HUES6 (cell line): Measurements from ENCODE around the gene KRTAP10-2.

Experiments
- H3K27ac ChIP-seq: 2 replicates; pipeline ENCODE4 v1.7.0; 2013; ENCODE audit warnings: low read depth, mild to moderate bottlenecking, low read length, inconsistent platforms
- H3K27me3 ChIP-seq: 2 replicates; pipeline ENCODE4 v1.6.1; 2013; ENCODE audit warnings: low read length; ENCODE audit not compliant: control insufficient read depth, insufficient read depth
- H3K36me3 ChIP-seq: 2 replicates; pipeline ENCODE4 v1.6.1; 2013; ENCODE audit warnings: low read length; ENCODE audit not compliant: control insufficient read depth, insufficient read depth
- H3K4me1 ChIP-seq: 2 replicates; pipeline ENCODE4 v1.6.1; 2013; ENCODE audit warnings: low read length; ENCODE audit not compliant: control insufficient read depth, insufficient read depth
- H3K4me3 ChIP-seq: 2 replicates; pipeline ENCODE4 v1.5.1; 2013; ENCODE audit warnings: low read depth, low read length
- H3K9ac ChIP-seq: one replicate; pipeline ENCODE4 v1.6.1; 2013; ENCODE audit warnings: mild to moderate bottlenecking, low read length
- H3K9me3 ChIP-seq: 2 replicates; pipeline ENCODE4 v1.6.1; 2013; ENCODE audit warnings: low read depth, low read length; ENCODE audit not compliant: control insufficient read depth, insufficient read depth

The KRTAP10-2 gene

DNA sequence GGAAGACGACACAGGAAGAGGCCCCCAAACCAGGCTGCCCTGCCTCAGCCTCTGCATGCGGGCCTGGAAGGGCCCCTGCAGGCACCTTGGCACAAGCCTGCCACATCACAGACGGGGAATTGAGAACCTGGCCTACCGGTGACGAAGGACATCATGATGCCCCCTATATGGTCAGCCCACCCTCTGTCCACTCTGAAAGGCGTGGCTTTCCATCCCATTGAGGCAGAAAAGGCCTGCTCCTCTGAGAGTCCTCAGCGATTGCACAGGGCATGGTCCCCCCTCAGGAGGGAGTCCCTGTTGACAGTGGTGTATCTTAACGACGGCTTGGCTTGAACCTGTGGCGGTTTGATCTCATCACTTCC lies 22.7 kb downstream of the KRTAP10-2 start:
- Histone ChIP-seq H3K9me3 (peaks cover 11% of the 10 kb centered on the region), H3K4me3 (no peak overlapping the region), H3K36me3 (no peaks in the 10 kb centered on the region), H3K27me3 (no peaks in the 10 kb centered on the region), H3K27ac (no peak overlapping the region), H3K4me1 (no peaks in the 10 kb centered on the region), H3K9ac (no peak overlapping the region)

DNA sequence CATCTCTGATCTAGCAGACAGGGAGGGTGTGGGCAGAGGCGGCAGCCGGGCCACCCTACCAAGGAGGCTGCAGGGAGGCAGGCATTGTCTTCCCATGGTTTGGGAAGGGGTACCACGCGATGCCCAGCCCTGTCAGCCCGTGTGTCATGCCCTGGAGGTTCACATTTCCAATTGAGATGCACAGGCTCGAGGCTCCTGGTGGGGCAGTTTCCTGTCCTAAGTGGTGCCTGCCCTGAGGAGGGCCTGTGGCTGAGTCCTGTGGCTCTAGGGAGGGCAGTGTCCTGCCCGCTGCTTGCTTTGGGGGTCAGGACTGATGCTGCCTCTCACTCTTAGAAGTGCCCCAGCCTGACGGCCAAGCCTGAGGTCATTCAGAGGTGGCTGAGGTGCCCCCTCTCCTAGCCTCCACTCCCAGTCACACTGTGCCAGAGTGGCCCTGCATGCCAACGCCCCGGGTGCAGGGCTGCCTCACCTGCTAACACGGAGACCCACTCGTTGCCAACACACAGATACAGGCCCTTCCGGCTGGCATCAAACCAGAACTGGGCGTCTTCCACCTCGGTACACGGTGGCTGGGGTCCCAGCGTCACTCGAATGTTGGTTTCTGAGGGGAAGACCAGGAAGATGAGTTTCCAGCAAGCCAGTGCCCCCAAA lies 23.2 kb downstream of the KRTAP10-2 start:
- H3K4me3 ChIP-seq = no peak overlapping the region
- peaks cover 16% of the 10 kb centered on the region for H3K9me3 ChIP-seq
- H3K36me3 ChIP-seq = no peaks in the 10 kb centered on the region
- H3K9ac ChIP-seq = no peak overlapping the region
- no peaks in the 10 kb centered on the region for H3K4me1 ChIP-seq
- H3K27ac ChIP-seq = no peak overlapping the region
- H3K27me3 ChIP-seq = no peaks in the 10 kb centered on the region

DNA sequence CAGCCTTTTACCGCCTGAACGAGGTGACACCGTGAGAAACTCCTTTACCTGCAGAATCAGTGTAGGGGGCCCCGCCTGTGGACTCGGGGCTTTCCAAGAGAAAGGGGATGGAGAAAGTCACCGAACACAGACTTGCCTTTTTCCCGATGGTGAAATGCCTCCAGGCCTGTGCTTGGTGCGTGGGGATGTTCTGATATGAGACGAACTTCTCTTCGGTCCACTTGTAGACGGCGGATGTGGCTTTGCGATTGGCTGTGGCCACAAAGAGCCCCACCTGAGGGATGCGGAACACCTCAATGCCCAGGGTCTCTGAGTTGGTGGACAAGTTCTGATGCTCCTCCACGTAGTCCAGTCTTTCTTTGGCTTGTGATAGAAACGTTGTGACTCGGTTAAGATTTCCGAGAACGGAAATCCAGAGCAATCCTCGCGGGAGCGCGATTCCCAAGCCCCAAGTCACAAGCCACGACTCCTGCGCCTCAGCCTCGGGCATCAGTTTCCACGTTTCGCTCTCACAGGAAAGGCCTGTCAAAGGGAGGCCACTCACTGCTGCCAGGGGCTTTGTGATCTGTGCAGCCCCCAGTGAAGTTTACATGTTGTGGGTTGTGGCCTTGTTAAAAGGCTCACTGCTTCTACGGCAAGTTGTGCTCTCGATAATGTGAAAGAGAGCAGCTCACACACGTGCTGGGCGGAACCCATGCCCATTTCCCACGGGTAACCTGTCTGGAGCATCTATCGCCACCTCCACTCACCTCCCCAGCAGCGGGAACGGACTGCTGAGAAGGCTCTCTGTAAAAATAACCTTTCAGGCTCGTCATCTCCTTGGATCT lies 23.9 kb downstream of the KRTAP10-2 start:
- no peak overlapping the region for H3K9ac ChIP-seq
- no peaks in the 10 kb centered on the region for H3K36me3 ChIP-seq
- H3K9me3 ChIP-seq = peaks cover 16% of the 10 kb centered on the region
- no peak overlapping the region for H3K27ac ChIP-seq
- no peak overlapping the region for H3K4me3 ChIP-seq
- no peaks in the 10 kb centered on the region for H3K27me3 ChIP-seq
- no peaks in the 10 kb centered on the region for H3K4me1 ChIP-seq

DNA sequence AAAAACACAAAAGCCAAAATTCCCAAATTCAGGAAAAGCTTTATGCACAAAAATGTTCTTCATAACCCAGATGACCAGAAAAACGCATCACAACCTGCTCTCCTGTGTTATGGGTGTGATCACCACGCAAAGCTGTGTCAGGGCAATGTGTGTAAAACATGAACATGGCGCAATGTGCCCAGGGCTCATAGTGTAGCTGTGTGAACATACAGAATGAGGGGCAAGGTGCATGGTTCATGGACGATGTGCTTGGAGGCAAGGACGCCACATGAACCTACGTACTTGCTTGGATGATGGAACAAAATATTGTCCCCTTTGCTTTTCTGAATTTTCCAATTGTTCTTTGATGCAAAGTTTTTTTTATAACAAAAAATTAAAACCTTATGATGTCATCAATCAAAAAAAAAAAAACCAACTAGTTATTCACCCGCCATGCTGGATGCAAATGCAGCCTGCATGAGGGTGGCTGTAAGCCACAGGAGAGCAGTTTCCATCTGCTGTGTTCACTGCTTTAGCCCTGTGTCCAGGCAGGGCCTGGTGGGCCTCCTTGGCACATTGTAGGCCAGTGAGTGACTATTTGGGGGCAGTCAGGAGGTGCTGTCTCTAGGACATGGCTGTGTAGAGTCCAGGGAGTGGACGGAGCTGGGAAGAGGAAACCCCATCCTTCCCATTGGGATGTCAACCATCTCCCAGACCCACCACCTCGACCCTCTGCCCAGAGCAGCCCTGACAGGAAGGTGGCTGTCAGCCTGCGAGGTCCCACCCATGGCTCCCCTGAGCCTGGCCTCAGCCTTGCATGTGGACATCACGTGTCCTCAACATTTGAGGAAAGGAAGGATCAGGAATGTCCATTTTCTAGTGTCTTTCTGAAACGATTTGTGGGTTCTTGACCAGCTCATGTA lies 25.0 kb downstream of the KRTAP10-2 start:
- no peaks in the 10 kb centered on the region for H3K4me1 ChIP-seq
- H3K9me3 ChIP-seq = peaks cover 16% of the 10 kb centered on the region
- H3K9ac ChIP-seq = no peak overlapping the region
- no peaks in the 10 kb centered on the region for H3K36me3 ChIP-seq
- no peaks in the 10 kb centered on the region for H3K27me3 ChIP-seq
- no peak overlapping the region for H3K27ac ChIP-seq
- no peak overlapping the region for H3K4me3 ChIP-seq

DNA sequence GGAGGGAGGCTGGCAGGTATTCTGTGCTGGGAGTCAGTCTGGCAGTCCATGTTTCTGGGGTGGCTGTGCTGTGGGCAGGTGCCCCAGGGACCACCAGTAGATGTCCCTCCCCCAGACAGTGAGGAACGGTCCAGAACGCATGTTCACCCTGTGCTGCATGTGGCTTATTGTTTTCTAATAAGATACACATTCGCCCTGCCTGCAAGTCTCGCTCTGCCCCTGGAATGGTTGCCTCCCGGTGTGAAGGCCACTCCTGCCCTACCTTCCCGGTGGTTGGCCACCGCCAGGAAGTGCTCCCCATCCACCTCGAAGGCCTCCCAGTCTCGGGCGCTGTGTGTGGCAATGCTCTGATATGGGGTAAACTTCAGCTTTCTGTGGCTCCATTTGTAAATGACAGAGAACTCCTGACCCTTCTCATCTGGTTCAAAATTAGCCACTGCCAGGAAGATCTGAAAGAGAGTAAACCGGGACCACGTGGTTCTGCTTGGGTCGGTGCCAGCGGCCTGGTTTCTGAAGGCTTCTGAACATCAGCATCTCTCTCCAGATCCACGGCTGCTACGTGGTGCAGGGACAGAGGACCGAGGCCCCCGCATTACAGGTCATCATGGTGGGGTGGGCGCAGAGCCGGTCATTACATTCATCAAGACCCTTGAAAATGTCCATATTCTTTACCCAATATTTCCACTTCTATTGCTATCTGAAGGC lies 25.8 kb downstream of the KRTAP10-2 start:
- H3K9ac ChIP-seq = no peak overlapping the region
- no peaks in the 10 kb centered on the region for H3K27me3 ChIP-seq
- H3K36me3 ChIP-seq = no peaks in the 10 kb centered on the region

DNA sequence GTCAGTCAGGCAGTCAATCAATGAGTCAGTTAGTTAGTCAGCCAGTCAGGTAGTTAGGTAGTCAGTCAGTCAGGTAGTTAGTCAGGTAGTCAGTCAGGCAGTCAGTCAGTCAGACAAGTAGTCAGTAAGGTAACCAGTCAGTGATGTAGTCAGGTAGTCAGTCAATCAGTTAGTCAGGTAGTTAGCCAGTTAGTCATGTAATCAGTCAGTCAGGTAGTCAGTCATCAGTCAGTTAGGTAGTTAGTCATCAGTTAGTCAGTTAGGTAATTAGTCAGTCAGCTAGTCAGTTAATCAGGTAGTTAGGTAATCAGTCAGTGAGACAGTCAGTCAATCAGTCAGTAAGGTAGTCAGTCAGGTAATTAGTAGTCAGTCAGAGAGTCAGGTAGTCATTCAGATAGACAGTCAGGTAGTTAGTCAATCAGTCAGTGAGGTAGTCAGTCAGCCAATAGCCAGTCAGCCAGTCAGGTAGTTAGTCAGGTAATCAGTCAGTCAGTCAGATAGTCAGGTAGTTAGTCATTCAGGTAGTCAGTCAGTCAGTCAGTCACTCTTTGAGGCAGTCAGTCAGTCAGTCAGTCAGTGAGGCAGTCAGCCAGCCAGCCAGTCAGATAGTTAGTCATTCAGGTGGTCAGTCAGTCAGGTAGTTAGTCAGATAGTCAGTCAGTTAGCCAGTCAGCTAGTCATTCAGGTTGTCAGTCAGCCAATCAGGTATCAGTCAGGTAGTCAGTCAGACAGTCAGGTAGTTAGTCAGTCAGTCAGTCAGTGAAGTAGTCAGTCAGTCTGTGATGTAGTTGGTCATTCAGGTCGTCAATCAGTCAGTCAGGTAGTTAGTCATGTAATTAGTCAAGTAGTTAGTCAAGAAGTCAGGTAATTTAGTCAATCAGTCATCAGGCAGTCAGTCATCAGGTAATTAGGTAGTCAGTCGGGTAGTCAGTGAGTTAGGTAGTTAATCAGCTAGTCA lies 26.6 kb downstream of the KRTAP10-2 start:
- Histone ChIP-seq H3K36me3 (no peaks in the 10 kb centered on the region), H3K27ac (no peak overlapping the region), H3K27me3 (no peaks in the 10 kb centered on the region), H3K9me3 (peaks cover 16% of the 10 kb centered on the region), H3K9ac (no peak overlapping the region), H3K4me3 (no peak overlapping the region), H3K4me1 (no peaks in the 10 kb centered on the region)

More for the DNA sequence above, 25.8 kb downstream of the KRTAP10-2 start:
- Histone ChIP-seq H3K9me3 (peaks cover 16% of the 10 kb centered on the region), H3K27ac (no peak overlapping the region), H3K4me3 (no peak overlapping the region), H3K4me1 (no peaks in the 10 kb centered on the region)

DNA sequence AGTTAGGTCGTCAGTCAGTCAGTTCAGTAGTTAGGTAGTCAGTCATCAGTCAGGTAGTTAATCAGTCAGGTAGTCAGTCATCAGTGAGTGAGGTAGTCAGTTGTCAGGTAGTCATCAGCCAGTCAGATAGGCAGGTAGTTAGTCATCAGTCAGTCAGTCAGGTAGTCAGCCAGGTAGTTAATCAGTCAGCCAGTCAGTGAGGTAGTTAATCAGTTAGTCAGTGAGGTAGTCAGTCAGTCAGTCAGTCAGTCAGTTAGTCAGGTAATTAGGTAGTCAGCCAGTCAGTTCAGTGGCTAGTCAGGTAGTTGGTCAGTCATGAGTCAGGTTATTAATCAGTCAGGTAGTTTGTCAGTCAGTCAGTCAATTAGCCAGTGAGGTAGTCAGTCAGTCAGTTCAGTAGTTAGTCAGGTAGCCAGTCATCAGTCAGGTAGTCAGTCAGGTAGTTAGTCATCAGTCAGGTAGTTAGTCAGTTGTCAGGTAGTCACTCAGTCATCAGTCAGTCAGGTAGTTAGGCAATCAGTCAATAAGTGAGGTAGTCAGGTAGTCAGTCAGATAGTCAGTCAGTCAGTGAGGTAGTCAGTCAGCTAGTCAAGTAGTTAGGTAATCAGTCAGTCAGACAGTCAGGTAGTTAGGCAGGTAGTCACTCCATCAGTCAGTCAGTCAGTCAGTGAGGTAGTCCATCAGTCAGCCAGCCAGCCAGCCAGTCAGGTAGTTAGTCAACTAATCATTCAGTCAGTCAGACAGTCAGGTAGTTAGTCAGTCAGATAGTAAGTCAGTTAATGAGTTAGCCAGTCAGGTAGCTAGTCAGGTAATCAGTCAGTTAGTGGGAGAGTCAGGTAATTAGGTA lies 27.5 kb downstream of the KRTAP10-2 start:
- Histone ChIP-seq H3K9me3 (peaks cover 16% of the 10 kb centered on the region), H3K27ac (no peak overlapping the region)

DNA sequence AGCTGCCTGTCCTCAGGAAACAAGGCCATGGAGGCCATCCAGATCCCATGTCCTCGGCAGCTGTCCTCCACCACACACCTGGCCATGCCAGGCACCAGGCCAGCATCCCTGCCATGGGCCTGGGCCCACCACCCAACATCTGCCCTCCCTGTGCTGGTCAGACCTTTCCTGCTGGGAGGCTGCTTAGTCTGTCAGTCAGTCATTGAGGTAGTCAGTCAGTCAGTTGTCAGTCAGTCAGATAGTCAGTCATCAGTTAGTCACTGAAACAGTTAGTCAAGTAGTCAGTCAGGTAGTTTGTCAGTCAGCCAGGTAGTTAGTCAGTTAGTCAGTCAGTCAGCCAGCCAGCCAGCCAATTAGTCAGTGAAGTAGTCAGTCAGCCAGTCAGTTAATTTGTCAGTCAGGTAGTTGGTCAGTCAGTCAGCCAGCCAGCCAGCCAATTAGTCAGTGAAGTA lies 28.5 kb downstream of the KRTAP10-2 start:
- Histone ChIP-seq H3K27me3 (no peaks in the 10 kb centered on the region), H3K36me3 (no peaks in the 10 kb centered on the region)

More for the DNA sequence above, 27.5 kb downstream of the KRTAP10-2 start:
- Histone ChIP-seq H3K4me3 (no peak overlapping the region), H3K36me3 (no peaks in the 10 kb centered on the region), H3K4me1 (no peaks in the 10 kb centered on the region), H3K9ac (no peak overlapping the region), H3K27me3 (no peaks in the 10 kb centered on the region)

DNA sequence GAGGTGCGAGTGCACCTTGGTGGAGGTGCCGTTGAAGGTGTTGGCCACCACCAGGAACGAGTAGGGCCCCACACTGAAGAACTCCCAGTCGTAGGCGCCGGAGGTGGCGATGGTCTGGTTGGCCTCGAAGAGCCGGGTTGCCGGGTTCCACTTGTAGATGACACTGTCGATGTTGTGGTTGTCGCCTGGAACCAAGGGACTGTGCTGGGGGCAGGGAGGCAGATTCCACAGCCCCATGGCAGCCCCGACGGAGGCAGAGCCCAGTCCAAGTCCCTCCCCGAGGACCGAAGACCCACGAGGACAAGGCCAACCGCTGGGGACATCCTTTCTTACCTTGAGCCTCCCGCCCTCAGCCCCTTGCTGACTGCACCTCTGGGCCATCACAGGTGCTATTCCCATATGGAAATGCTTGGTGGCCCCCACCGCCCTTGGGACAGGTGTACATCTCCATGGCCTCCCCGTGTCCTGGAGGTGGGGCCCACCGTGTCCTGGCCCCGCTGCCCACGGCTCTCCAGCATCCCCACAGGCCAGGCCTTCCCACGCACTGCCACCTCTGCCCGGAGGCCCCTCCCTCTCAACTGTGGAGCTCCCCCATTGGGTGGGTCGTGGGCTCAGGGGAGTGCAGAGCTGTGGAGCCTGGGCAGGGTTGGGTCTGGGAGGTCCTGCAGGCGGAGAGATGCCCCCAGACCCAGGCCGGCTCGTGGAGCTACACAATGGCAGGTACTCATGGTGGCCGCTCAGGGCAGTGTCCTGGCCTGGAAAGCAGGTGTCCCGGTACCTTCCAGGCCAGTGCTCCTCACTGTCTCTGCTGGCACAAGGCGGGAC lies 29.2 kb downstream of the KRTAP10-2 start:
- Histone ChIP-seq H3K36me3 (no peaks in the 10 kb centered on the region), H3K27ac (no peak overlapping the region), H3K27me3 (no peaks in the 10 kb centered on the region), H3K4me1 (no peaks in the 10 kb centered on the region), H3K4me3 (no peak overlapping the region), H3K9ac (no peak overlapping the region), H3K9me3 (peaks cover 16% of the 10 kb centered on the region)

More for the DNA sequence above, 28.5 kb downstream of the KRTAP10-2 start:
- Histone ChIP-seq H3K4me1 (no peaks in the 10 kb centered on the region), H3K9ac (no peak overlapping the region), H3K27ac (no peak overlapping the region), H3K4me3 (no peak overlapping the region), H3K9me3 (peaks cover 16% of the 10 kb centered on the region)
